HUES6 (cell line): ENCODE measurements around the gene PRKRA.
A peak's percentile ranks its signal among the peaks of the same experiment; 100 is the strongest.
"Not testable (repeated sequence)": the region's sequence is repeated elsewhere in the genome, so short reads cannot be mapped to it uniquely, and the experiment has no call there.

ENCODE experiments used
- H3K27ac ChIP-seq: 2 replicates; pipeline ENCODE4 v1.7.0; 2013; ENCODE audit warnings: low read depth, mild to moderate bottlenecking, low read length, inconsistent platforms
- H3K27me3 ChIP-seq: 2 replicates; pipeline ENCODE4 v1.6.1; 2013; ENCODE audit warnings: low read length; ENCODE audit not compliant: control insufficient read depth, insufficient read depth
- H3K36me3 ChIP-seq: 2 replicates; pipeline ENCODE4 v1.6.1; 2013; ENCODE audit warnings: low read length; ENCODE audit not compliant: control insufficient read depth, insufficient read depth
- H3K4me1 ChIP-seq: 2 replicates; pipeline ENCODE4 v1.6.1; 2013; ENCODE audit warnings: low read length; ENCODE audit not compliant: control insufficient read depth, insufficient read depth
- H3K4me3 ChIP-seq: 2 replicates; pipeline ENCODE4 v1.5.1; 2013; ENCODE audit warnings: low read depth, low read length
- H3K9ac ChIP-seq: one replicate; pipeline ENCODE4 v1.6.1; 2013; ENCODE audit warnings: mild to moderate bottlenecking, low read length
- H3K9me3 ChIP-seq: 2 replicates; pipeline ENCODE4 v1.6.1; 2013; ENCODE audit warnings: low read depth, low read length; ENCODE audit not compliant: control insufficient read depth, insufficient read depth

The PRKRA gene

DNA sequence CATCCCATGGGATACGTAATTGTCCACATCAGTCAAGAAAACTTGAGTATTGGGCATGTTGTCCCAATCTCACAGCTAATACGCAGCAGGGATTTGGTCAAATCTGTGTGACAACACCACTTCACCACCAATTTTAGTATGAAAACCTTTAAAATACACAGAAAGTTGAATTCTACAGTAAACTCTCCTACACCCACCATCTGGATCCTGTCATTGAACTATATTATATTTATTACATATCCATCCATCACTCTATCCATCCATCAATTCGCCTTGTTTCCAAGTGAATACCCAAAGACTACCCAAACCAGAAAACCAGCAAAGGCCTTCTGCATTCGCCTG lies 28.3 kb upstream of the PRKRA start:
- Histone ChIP-seq H3K4me3 (peak overlapping the region; percentile 72), H3K27ac (no peak overlapping the region), H3K4me1 (peaks cover 15% of the 10 kb centered on the region), H3K9me3 (no peaks in the 10 kb centered on the region), H3K27me3 (no peaks in the 10 kb centered on the region; the same call in 1 of the 2 replicates), H3K9ac (no peak overlapping the region), H3K36me3 (no peaks in the 10 kb centered on the region)

GRCh38 chr2:178478439-178479274 lies 27.7 kb upstream of the PRKRA start, which contains the start of gene FKBP7:
Gene FKBP7, minus strand, starts transcription at chr2:178478600. Its CDS starts 101 bp downstream, at chr2:178478499.
- Histone ChIP-seq H3K27me3 (no peaks in the 10 kb centered on the region; the same call in 1 of the 2 replicates), H3K4me1 (peaks cover 15% of the 10 kb centered on the region), H3K27ac (no peak within 1 kb of the TSS; the same call in 1 of the 2 replicates), H3K9ac (peak within 1 kb of the TSS; percentile 73), H3K4me3 (peak within 1 kb of the TSS; percentile 72), H3K9me3 (no peaks in the 10 kb centered on the region), H3K36me3 (no peaks in the 10 kb centered on the region)

DNA sequence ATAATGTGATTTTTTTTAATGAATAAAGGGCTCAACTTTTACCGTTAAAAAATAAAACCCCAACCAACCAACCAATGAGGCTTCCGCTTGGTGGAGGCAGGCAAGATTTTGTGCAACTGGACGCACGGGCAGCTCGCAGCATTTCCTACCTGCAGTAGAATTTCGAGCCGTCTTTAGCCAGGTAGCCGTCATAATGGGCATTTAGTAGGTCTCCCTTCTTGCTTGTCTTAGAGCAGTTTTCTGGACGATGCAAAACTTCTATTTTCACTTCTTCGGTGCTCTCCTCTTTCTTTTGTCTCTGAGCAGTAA lies 27.1 kb upstream of the PRKRA start:
- Histone ChIP-seq H3K27me3 (no peaks in the 10 kb centered on the region; the same call in 1 of the 2 replicates), H3K36me3 (no peaks in the 10 kb centered on the region), H3K9ac (peak overlapping the region; percentile 72), H3K4me3 (peak overlapping the region; percentile 72), H3K27ac (no peak overlapping the region; the same call in 1 of the 2 replicates), H3K9me3 (no peaks in the 10 kb centered on the region), H3K4me1 (peaks cover 15% of the 10 kb centered on the region)

DNA sequence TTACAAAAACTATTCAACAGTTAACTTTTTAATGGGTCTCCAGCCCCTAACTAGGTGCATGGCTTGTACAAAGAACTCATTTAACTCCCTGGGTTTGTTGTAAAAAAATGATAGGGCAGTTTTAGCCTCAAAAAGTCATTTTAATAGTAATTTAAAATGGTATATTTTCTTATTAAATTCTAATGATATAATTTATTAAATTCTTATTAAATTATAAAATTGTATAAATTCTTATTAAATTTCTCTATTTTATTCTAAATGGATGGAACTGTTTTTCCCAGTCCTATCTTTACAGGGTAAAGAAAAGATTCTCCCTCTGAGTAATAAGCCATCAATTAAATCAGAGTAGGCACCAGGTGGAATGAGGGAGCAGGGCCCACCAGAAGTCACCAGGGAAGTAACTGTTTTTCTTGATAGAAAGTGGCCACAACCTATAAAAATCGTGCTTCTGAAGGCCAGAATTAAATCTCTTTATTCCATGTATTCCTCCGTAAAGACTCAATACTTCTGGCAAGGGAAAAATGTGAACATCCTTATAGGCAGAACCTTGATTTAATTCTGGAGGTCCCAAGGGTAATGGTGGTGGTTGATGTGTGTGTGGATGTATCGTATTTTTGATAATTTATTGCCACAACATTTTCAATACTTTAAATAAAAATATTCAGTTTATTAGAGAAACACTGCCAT lies 26.6 kb upstream of the PRKRA start:
- Histone ChIP-seq H3K4me1 (peaks cover 12% of the 10 kb centered on the region), H3K27me3 (no peaks in the 10 kb centered on the region; the same call in 1 of the 2 replicates), H3K27ac (no peak overlapping the region), H3K9ac (no peak overlapping the region), H3K9me3 (no peaks in the 10 kb centered on the region), H3K36me3 (no peaks in the 10 kb centered on the region), H3K4me3 (peak overlapping the region; percentile 72)

- no peaks in the 10 kb centered on the region for H3K9me3 ChIP-seq
- no peaks in the 10 kb centered on the region for H3K36me3 ChIP-seq
- H3K9ac ChIP-seq: no peak overlapping the region
- H3K4me3 ChIP-seq: no peak overlapping the region
- H3K4me1 ChIP-seq: 0 out of 2 replicates have a peak, but pooled peaks cover 5% of the 10 kb centered on the region
- H3K27ac ChIP-seq: no peak overlapping the region
- no peaks in the 10 kb centered on the region; the same call in 1 of the 2 replicates for H3K27me3 ChIP-seq
Observed at GRCh38 chr2:178476477-178476876, 25.5 kb upstream of the PRKRA start.

DNA sequence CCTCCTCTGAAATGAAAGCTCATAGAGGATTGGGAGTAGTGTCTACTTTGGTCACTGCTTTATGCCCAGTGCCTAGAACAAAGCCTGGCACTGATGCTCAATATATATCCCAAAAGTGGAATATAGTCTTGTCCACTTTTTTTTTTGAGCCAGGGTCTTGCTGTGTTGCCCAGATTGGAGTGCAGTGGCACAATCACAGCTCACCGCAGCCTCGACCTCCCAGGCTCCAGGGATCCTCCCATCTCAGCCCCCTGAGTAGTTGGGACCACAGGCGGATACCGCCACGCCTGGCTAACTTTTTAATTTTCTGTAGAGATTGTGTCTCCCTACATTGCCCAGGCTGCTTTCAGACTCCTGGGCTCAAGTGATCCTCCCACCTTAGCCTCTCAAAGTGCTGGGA lies 23.6 kb upstream of the PRKRA start:
- 0 out of 2 replicates have a peak, but pooled peaks cover 2% of the 10 kb centered on the region for H3K4me1 ChIP-seq
- H3K36me3 ChIP-seq: no peaks in the 10 kb centered on the region
- H3K9ac ChIP-seq: no peak overlapping the region
- H3K9me3 ChIP-seq: no peaks in the 10 kb centered on the region
- no peaks in the 10 kb centered on the region; the same call in 1 of the 2 replicates for H3K27me3 ChIP-seq
- H3K4me3 ChIP-seq: no peak overlapping the region
- no peak overlapping the region for H3K27ac ChIP-seq

GRCh38 chr2:178473931-178474330 lies 23.0 kb upstream of the PRKRA start:
- Histone ChIP-seq H3K27me3 (no peaks in the 10 kb centered on the region), H3K9ac (no peak overlapping the region), H3K4me3 (no peak overlapping the region), H3K9me3 (no peaks in the 10 kb centered on the region), H3K27ac (no peak overlapping the region), H3K4me1 (0 out of 2 replicates have a peak, but pooled peaks cover 2% of the 10 kb centered on the region), H3K36me3 (no peaks in the 10 kb centered on the region)

GRCh38 chr2:178473373-178473772 lies 22.4 kb upstream of the PRKRA start:
- no peak overlapping the region for H3K27ac ChIP-seq
- H3K9ac ChIP-seq: no peak overlapping the region

GRCh38 chr2:178471313-178471712 lies 20.3 kb upstream of the PRKRA start:
- not testable (repeated sequence) for H3K9ac ChIP-seq, H3K27ac ChIP-seq, H3K4me3 ChIP-seq, H3K27me3 ChIP-seq, H3K4me1 ChIP-seq, H3K36me3 ChIP-seq, H3K9me3 ChIP-seq

More at GRCh38 chr2:178473373-178473772, 22.4 kb upstream of the PRKRA start:
- H3K27me3 ChIP-seq: no peaks in the 10 kb centered on the region
- H3K36me3 ChIP-seq: no peaks in the 10 kb centered on the region
- H3K4me3 ChIP-seq: no peak overlapping the region
- 0 out of 2 replicates have a peak, but pooled peaks cover 2% of the 10 kb centered on the region for H3K4me1 ChIP-seq
- H3K9me3 ChIP-seq: no peaks in the 10 kb centered on the region

DNA sequence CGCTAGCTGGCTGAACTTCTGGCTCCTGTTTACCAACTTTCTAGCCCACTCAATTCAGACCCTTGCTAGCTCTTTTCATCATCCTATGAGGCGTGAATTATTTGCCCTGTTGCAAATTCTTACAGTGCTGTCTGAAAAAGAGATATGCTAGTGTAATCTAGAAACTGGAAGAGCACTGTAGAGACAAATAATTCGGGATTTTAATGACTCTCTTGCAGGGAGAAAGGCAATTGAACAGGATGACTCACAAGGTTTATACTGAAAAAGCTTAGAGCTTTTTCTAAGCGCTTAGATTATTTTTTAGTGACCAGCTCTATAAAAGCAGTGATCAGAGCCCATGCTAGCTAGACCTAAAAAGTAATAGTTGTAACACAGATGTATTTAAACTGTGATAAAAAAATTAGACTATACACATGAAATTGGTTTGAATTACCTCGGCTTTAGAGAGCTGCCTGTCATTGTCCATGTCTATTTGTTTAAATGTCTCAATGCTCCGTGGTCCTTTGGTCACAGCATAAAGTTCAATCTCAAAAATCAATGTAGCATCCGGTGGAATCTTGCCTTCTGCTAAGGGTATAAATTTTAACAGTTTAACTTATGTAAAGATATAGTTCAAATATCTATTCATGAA lies 18.4 kb upstream of the PRKRA start:
- no peak overlapping the region for H3K9ac ChIP-seq
- H3K27me3 ChIP-seq: no peaks in the 10 kb centered on the region
- no peak overlapping the region for H3K27ac ChIP-seq
- H3K9me3 ChIP-seq: no peaks in the 10 kb centered on the region
- no peak overlapping the region for H3K4me3 ChIP-seq
- peaks cover 2% of the 10 kb centered on the region; the same call in 1 of the 2 replicates for H3K36me3 ChIP-seq
- no peaks in the 10 kb centered on the region for H3K4me1 ChIP-seq
